Osteocyte (in vitro differentiated cells): ENCODE measurements around the gene NKAPD1. TPM values are rescaled to one million over a fixed set of nuclear protein-coding genes. Genes with fewer than 3 reads are reported as not detected.

ENCODE experiments used
- DNase-seq: peaks from one replicate; pipeline ENCODE4 v3.0.0; 2021; ENCODE audit warnings: mixed read lengths; ENCODE audit not compliant: unreplicated experiment; ENCODE audit errors: extremely low spot score
- H3K27ac Mint-ChIP-seq: one replicate; pipeline ENCODE4 v1.8.0; 2021; ENCODE audit warnings: mild to moderate bottlenecking, mixed read lengths; ENCODE audit not compliant: unreplicated experiment
- H3K27me3 Mint-ChIP-seq: one replicate; pipeline ENCODE4 v1.8.0; 2021; ENCODE audit warnings: mixed read lengths; ENCODE audit not compliant: unreplicated experiment
- H3K36me3 Mint-ChIP-seq: one replicate; pipeline ENCODE4 v1.8.0; 2021; ENCODE audit warnings: mixed read lengths; ENCODE audit not compliant: unreplicated experiment
- H3K4me1 Mint-ChIP-seq: one replicate; pipeline ENCODE4 v1.8.0; 2021; ENCODE audit warnings: mixed read lengths; ENCODE audit not compliant: unreplicated experiment
- H3K4me3 Mint-ChIP-seq: one replicate; pipeline ENCODE4 v1.8.0; 2021; ENCODE audit warnings: mild to moderate bottlenecking, moderate library complexity, mixed read lengths; ENCODE audit not compliant: unreplicated experiment
- H3K9me3 Mint-ChIP-seq: one replicate; pipeline ENCODE4 v1.8.0; 2021; ENCODE audit warnings: mixed read lengths; ENCODE audit not compliant: unreplicated experiment
- total RNA-seq: library from RNA; stranded (reverse); gene quantifications from 2 replicates; pipeline ENCODE4 v1.2.1, GENCODE V29; 2021
- TF ChIP-seq, protein P1 (sequence below): fragments of 200-600 bp; sonication (generic); IDR thresholded peaks from 2 replicates; pipeline ENCODE4 v1.5.0; 2021; ENCODE audit warnings: antibody characterized with exemption, mild to moderate bottlenecking, moderate library complexity

The NKAPD1 gene
- total RNA-seq, 1 donor from 2014 or later, result 23.1 TPM

- TF ChIP-seq, protein P1, sequence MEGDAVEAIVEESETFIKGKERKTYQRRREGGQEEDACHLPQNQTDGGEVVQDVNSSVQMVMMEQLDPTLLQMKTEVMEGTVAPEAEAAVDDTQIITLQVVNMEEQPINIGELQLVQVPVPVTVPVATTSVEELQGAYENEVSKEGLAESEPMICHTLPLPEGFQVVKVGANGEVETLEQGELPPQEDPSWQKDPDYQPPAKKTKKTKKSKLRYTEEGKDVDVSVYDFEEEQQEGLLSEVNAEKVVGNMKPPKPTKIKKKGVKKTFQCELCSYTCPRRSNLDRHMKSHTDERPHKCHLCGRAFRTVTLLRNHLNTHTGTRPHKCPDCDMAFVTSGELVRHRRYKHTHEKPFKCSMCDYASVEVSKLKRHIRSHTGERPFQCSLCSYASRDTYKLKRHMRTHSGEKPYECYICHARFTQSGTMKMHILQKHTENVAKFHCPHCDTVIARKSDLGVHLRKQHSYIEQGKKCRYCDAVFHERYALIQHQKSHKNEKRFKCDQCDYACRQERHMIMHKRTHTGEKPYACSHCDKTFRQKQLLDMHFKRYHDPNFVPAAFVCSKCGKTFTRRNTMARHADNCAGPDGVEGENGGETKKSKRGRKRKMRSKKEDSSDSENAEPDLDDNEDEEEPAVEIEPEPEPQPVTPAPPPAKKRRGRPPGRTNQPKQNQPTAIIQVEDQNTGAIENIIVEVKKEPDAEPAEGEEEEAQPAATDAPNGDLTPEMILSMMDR, result no peak
- Mint-ChIP-seq H3K36me3 (peaks cover 40% of the 10 kb centered on the region), H3K9me3 (no peaks in the 10 kb centered on the region), H3K4me1 (no peaks in the 10 kb centered on the region), H3K4me3 (no peak overlapping the region), H3K27ac (no peak overlapping the region), H3K27me3 (no peaks in the 10 kb centered on the region)
- DNase-seq, result no peak
Observed at GRCh38 chr11:112057170-112057569, 16.9 kb upstream of the NKAPD1 start.

DNA sequence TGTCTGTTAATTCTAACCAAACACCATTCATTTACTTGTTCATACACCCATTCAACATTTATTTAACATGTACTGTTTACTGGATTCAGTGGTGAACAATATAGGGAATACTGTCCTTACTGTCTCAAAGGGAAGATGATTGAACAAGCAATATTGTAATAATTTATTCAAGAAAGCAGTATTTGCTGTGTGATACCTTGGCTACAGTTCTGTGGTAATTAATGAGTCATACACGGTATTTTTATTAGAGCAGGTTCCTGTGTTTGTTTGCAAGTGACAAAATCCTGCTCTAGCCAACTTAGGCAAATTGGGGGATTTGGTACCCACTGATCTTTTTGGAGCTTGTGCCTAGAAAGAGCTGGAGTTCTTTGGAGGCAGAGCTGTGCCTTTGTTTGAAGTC lies 16.0 kb upstream of the NKAPD1 start:
- H3K36me3 Mint-ChIP-seq, result peaks cover 36% of the 10 kb centered on the region
- H3K27me3 Mint-ChIP-seq, result no peaks in the 10 kb centered on the region
- TF ChIP-seq, protein P1, result no peak
- DNase-seq, result no peak
- H3K27ac Mint-ChIP-seq, result no peak overlapping the region
- no peaks in the 10 kb centered on the region for H3K9me3 Mint-ChIP-seq
- H3K4me1 Mint-ChIP-seq, result peaks cover 8% of the 10 kb centered on the region
- H3K4me3 Mint-ChIP-seq, result no peak overlapping the region

DNA sequence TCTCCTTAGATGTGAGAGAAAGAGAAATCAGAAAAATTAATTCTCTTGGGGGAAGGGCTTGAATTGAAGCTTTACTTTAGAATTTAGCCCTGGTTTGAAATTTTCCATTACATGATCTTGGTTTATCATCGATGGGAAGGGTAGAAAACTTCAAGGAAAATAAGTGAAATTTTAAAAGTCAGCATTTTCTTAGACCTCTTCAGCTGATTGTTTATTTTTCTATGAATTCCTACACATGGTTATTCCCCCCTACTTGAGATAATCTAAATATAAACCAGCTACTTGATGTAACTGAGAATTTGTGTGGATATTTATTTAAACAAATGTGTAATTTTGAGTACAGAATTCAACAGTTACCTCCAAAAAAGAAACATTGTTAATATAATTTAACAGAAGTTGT lies 11.2 kb upstream of the NKAPD1 start:
- peak overlapping the region; percentile 27 for H3K27ac Mint-ChIP-seq
- peaks cover 10% of the 10 kb centered on the region for H3K4me1 Mint-ChIP-seq
- DNase-seq, result no peak
- TF ChIP-seq, protein P1, result no peak
- H3K4me3 Mint-ChIP-seq, result no peak overlapping the region
- no peaks in the 10 kb centered on the region for H3K9me3 Mint-ChIP-seq
- H3K27me3 Mint-ChIP-seq, result no peaks in the 10 kb centered on the region
- peaks cover 18% of the 10 kb centered on the region for H3K36me3 Mint-ChIP-seq

DNA sequence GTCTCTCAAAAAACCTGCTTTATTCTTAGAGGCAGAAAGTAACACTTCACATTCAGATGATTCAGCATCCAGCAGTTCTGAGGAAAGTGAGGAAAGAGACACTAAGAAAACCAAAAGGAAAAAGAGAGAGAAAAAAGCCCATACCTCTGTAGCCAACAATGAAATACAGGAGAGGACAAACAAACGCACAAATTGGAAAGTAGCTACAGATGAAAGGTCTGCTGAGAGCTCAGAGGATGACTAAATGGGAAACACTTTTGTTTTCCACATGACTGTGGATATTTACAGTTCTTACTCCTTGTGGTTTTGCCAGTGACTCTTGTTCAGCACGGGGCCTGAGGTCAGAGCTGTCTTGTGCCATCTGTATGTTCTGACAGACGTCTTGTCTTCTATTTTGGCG lies 8.6 kb downstream of the NKAPD1 start:
- peaks cover 43% of the 10 kb centered on the region for H3K36me3 Mint-ChIP-seq
- H3K4me3 Mint-ChIP-seq, result no peak overlapping the region
- H3K27me3 Mint-ChIP-seq, result no peaks in the 10 kb centered on the region
- H3K27ac Mint-ChIP-seq, result no peak overlapping the region
- no peak for DNase-seq
- H3K4me1 Mint-ChIP-seq, result peaks cover 23% of the 10 kb centered on the region
- TF ChIP-seq, protein P1, result no peak
- no peaks in the 10 kb centered on the region for H3K9me3 Mint-ChIP-seq

DNA sequence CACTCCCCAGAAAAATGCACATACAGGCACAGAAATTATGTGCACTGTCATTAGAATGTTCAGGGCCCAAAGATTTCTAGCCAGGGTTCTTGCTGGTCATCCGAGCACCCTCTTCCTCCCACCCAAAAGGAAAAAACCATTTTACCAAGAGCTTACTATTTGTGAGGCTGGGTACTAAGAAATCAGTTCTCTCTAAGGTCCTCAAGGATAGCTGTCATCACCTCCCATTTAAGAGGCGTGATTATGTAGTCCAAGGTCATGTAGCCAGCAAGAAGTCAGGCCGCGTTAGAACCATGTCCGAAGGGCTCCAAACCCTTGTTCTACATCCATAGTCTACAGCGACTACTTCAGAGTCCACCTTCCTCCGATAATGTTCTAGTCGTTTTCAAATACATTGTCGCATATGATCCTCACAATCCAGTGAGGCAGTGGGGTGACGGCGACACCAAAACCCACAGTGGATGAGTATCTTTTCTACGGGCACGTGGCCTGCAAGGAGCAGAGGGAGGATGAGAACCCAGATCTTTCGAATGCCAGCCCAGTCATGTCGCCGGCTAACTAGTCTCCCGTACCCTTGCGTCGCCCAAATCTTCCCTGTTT lies 11.8 kb downstream of the NKAPD1 start:
- Mint-ChIP-seq H3K9me3 (no peaks in the 10 kb centered on the region), H3K27me3 (no peaks in the 10 kb centered on the region), H3K36me3 (peaks cover 48% of the 10 kb centered on the region), H3K4me3 (peak overlapping the region; percentile 99), H3K4me1 (peaks cover 41% of the 10 kb centered on the region), H3K27ac (peak overlapping the region; percentile 96)
- TF ChIP-seq, protein P1, result no peak
- no peak for DNase-seq
